GM18520 (cell line): ENCODE measurements around the gene GLB1L3.
"Not testable (repeated sequence)": the region's sequence is repeated elsewhere in the genome, so short reads cannot be mapped to it uniquely, and the experiment has no call there.

Experiments
- ATAC-seq: cut with Tn5 transposase; IDR thresholded peaks from one replicate; pipeline ENCODE4 v1.9.1; 2021; ENCODE audit not compliant: unreplicated experiment

Gene GLB1L3

GRCh38 chr11:134272381-134273316, 3.5 kb upstream of the GLB1L3 start:
- no peak for ATAC-seq

- no peak for ATAC-seq
These were observed 2.9 kb upstream of the GLB1L3 start for GRCh38 chr11:134273317-134273712.

- no peak for ATAC-seq
These were observed 1.0 kb upstream of the GLB1L3 start for GRCh38 chr11:134275188-134275533.

GRCh38 chr11:134276396-134277182, 410 bp downstream of the GLB1L3 start:
- no peak for ATAC-seq

GRCh38 chr11:134277183-134278001, 1.2 kb downstream of the GLB1L3 start:
- ATAC-seq, result no peak

- no peak for ATAC-seq
These were observed 2.2 kb downstream of the GLB1L3 start for GRCh38 chr11:134278356-134278755.

GRCh38 chr11:134281635-134282034, 5.5 kb downstream of the GLB1L3 start:
- ATAC-seq, result not testable (repeated sequence)

- no peak for ATAC-seq
These were observed 6.2 kb downstream of the GLB1L3 start for GRCh38 chr11:134282121-134283045.

GRCh38 chr11:134283461-134284230, 7.5 kb downstream of the GLB1L3 start:
- ATAC-seq, result no peak

- not testable (repeated sequence) for ATAC-seq
These were observed 8.2 kb downstream of the GLB1L3 start for GRCh38 chr11:134284349-134284748.

GRCh38 chr11:134287561-134287960, 11.4 kb downstream of the GLB1L3 start:
- no peak for ATAC-seq

- ATAC-seq, result no peak
These were observed 12.3 kb downstream of the GLB1L3 start for GRCh38 chr11:134288486-134288885.

- ATAC-seq, result no peak
These were observed 13.0 kb downstream of the GLB1L3 start for GRCh38 chr11:134289167-134289566.

- ATAC-seq, result no peak
These were observed 13.6 kb downstream of the GLB1L3 start for GRCh38 chr11:134289789-134290188.

- ATAC-seq, result no peak
These were observed 14.5 kb downstream of the GLB1L3 start for GRCh38 chr11:134290646-134291045.

- ATAC-seq, result no peak
These were observed 15.0 kb downstream of the GLB1L3 start for GRCh38 chr11:134291196-134291595.

GRCh38 chr11:134292661-134293060, 16.5 kb downstream of the GLB1L3 start:
- ATAC-seq, result no peak

GRCh38 chr11:134293119-134294113, 17.2 kb downstream of the GLB1L3 start:
- ATAC-seq, result no peak
